PC-3 (cell line): ENCODE data around the gene SP100. TPM values are rescaled to one million over a fixed set of nuclear protein-coding genes. Genes with fewer than 3 reads are reported as not detected.
"Not testable (repeated sequence)": the region's sequence is repeated elsewhere in the genome, so short reads cannot be mapped to it uniquely, and the experiment has no call there.

Source experiments
- ATAC-seq: fragments of 200-7000 bp; cut with Tn5 transposase; 2 replicates; pipeline ENCODE4 v1.9.1; 2020; ENCODE audit warnings: mild to moderate bottlenecking, moderate library complexity
- BruUV-seq: library from RNA; stranded (reverse); fragments of 400-500 nt; replicated peaks from 2 replicates; lab custom pipeline; 2021; lab: Mats Ljungman, UMichigan
- CTCF ChIA-PET: fragments of 300-600 bp; sonication (Branson Sonifier 250); formaldehyde crosslinking; loops from one replicate; lab custom pipeline; 2022; ENCODE audit warnings: antibody characterized with exemption; lab: Charles Lee
- POLR2A ChIA-PET: fragments of 300-600 bp; sonication (Branson Sonifier 250); formaldehyde crosslinking; loops from one replicate; lab custom pipeline; 2022; ENCODE audit warnings: antibody characterized with exemption; ENCODE audit not compliant: unreplicated experiment; lab: Charles Lee
- DNase-seq: peaks from one replicate; pipeline ENCODE4 v3.0.0-alpha.2; 2015
- H2AFZ ChIP-seq: fragments of 300-600 bp; sonication (generic); 2 replicates; pipeline ENCODE4 v1.6.0; 2016; ENCODE audit warnings: antibody characterized with exemption, low read length
- H3F3A ChIP-seq: fragments of 300-600 bp; sonication (generic); one replicate; pipeline ENCODE4 v1.6.0; 2017; ENCODE audit warnings: antibody characterized with exemption, low read length, control low read depth, mild to moderate bottlenecking; ENCODE audit not compliant: unreplicated experiment
- H3K27ac ChIP-seq: fragments of 300-600 bp; sonication (generic); 2 replicates; pipeline ENCODE4 v1.5.1; 2016; ENCODE audit warnings: mild to moderate bottlenecking, low read length
- H3K27me3 ChIP-seq: fragments of 300-600 bp; sonication (generic); 2 replicates; pipeline ENCODE4 v1.6.1; 2016; ENCODE audit warnings: low read length, mixed read lengths
- H3K36me3 ChIP-seq: fragments of 300-600 bp; sonication (generic); 2 replicates; pipeline ENCODE4 v1.6.1; 2016; ENCODE audit warnings: low read depth, mixed run types, low read length, mixed read lengths
- H3K4me1 ChIP-seq: fragments of 300-600 bp; sonication (generic); 2 replicates; pipeline ENCODE4 v1.5.1; 2016; ENCODE audit warnings: low read length; ENCODE audit not compliant: insufficient read depth
- H3K4me2 ChIP-seq: fragments of 300-600 bp; sonication (generic); 2 replicates; pipeline ENCODE4 v1.6.0; 2016; ENCODE audit warnings: low read length
- H3K4me3 ChIP-seq: fragments of 300-600 bp; sonication (generic); 2 replicates; pipeline ENCODE4 v1.5.1; 2016; ENCODE audit warnings: mild to moderate bottlenecking, low read length, mixed read lengths
- H3K79me2 ChIP-seq: fragments of 300-600 bp; sonication (generic); 2 replicates; pipeline ENCODE4 v1.6.1; 2017; ENCODE audit warnings: low read length, mixed read lengths
- H3K9ac ChIP-seq: fragments of 300-600 bp; sonication (generic); 2 replicates; pipeline ENCODE4 v1.6.0; 2016; ENCODE audit warnings: mild to moderate bottlenecking, low read length
- H3K9me2 ChIP-seq: fragments of 300-600 bp; sonication (generic); replicated peaks from 2 replicates; pipeline ENCODE4 v1.6.1; 2016; ENCODE audit warnings: mixed run types, low read length, mixed read lengths
- H3K9me3 ChIP-seq: fragments of 300-600 bp; sonication (generic); 2 replicates; pipeline ENCODE4 v1.6.1; 2016; ENCODE audit warnings: low read length, mixed read lengths
- H4K20me1 ChIP-seq: fragments of 300-600 bp; sonication (generic); 2 replicates; pipeline ENCODE4 v1.6.1; 2016; ENCODE audit warnings: low read length, mixed read lengths
- CTCF ChIP-seq: fragments of 300-600 bp; sonication (generic); conservative IDR thresholded peaks from 2 replicates; pipeline ENCODE4 v1.5.1; 2017; ENCODE audit warnings: antibody characterized with exemption, low read depth, mild to moderate bottlenecking, low read length
- EZH2 ChIP-seq: fragments of 300-600 bp; sonication (generic); IDR thresholded peaks from one replicate; pipeline ENCODE4 v1.6.1; 2017; ENCODE audit warnings: antibody characterized with exemption, mild to moderate bottlenecking, low read length; ENCODE audit not compliant: unreplicated experiment
- EZH2phosphoT487 ChIP-seq: fragments of 300-600 bp; sonication (generic); IDR thresholded peaks from 2 replicates; pipeline ENCODE4 v1.6.1; 2018; ENCODE audit warnings: mild to moderate bottlenecking, antibody characterized with exemption, low read length, borderline replicate concordance
- intact Hi-C: fragments of 100-400 bp; cut with micrococcal nuclease; formaldehyde crosslinking; loops from 2 replicates; pipeline ENCODE4 v1.9.0; 2023
- total RNA-seq: library from RNA; depleted of rRNA; stranded (reverse); fragments of >200 nt; gene quantifications from 2 replicates; pipeline ENCODE4 v1.2.3, GENCODE V29; 2014

Gene SP100
- total RNA-seq, 1 experiment from 2014 or later = 49.8 TPM

- Histone ChIP-seq H4K20me1 (no peaks in the 10 kb centered on the region), H3F3A (no peaks in the 10 kb centered on the region), H3K4me3 (no peak overlapping the region), H3K9ac (no peak overlapping the region), H3K27me3 (no peaks in the 10 kb centered on the region), H3K36me3 (no peaks in the 10 kb centered on the region), H3K9me3 (no peaks in the 10 kb centered on the region), H3K79me2 (no peaks in the 10 kb centered on the region), H2AFZ (no peak overlapping the region), H3K27ac (no peak overlapping the region), H3K4me1 (no peaks in the 10 kb centered on the region), H3K9me2 (no peaks in the 10 kb centered on the region), H3K4me2 (no peak overlapping the region)
- intact Hi-C loops = no loop called here
- TF ChIP-seq CTCF (no peak), EZH2phosphoT487 (no peak), EZH2 (no peak)
- POLR2A ChIA-PET = no interaction called here
- CTCF ChIA-PET = no interaction called here
- BruUV-seq = no TSS peak
- DNase-seq = no peak
- ATAC-seq = no peak
Measured at GRCh38 chr2:230384986-230385385, 31.0 kb upstream of the SP100 start.

GRCh38 chr2:230394301-230394700 lies 21.7 kb upstream of the SP100 start:
- DNase-seq = no peak
- CTCF ChIA-PET = no interaction called here
- no peak for ATAC-seq
- Histone ChIP-seq H3K27ac (no peak overlapping the region), H3K36me3 (no peaks in the 10 kb centered on the region), H3K9ac (no peak overlapping the region), H3F3A (no peaks in the 10 kb centered on the region), H3K9me2 (no peaks in the 10 kb centered on the region), H2AFZ (no peak overlapping the region), H4K20me1 (no peaks in the 10 kb centered on the region), H3K4me1 (no peaks in the 10 kb centered on the region), H3K27me3 (no peaks in the 10 kb centered on the region), H3K4me2 (no peak overlapping the region), H3K79me2 (no peaks in the 10 kb centered on the region), H3K4me3 (no peak overlapping the region), H3K9me3 (no peaks in the 10 kb centered on the region)
- intact Hi-C loops = no loop called here
- POLR2A ChIA-PET = no interaction called here
- BruUV-seq = no TSS peak
- TF ChIP-seq EZH2phosphoT487 = no peak

- H3K4me1 ChIP-seq, H2AFZ ChIP-seq, intact Hi-C loops, H3K4me2 ChIP-seq, POLR2A ChIA-PET, H3K9me2 ChIP-seq, H3K27me3 ChIP-seq, H3K9ac ChIP-seq, H3K36me3 ChIP-seq, H3K9me3 ChIP-seq, ATAC-seq, H3K27ac ChIP-seq, H4K20me1 ChIP-seq, H3F3A ChIP-seq, H3K79me2 ChIP-seq, DNase-seq, BruUV-seq, H3K4me3 ChIP-seq, CTCF ChIA-PET: not testable (repeated sequence)
Measured at GRCh38 chr2:230398698-230399097, 17.3 kb upstream of the SP100 start.

- Histone ChIP-seq H3K9me2 (no peaks in the 10 kb centered on the region), H3K4me2 (no peak overlapping the region), H3K4me1 (no peaks in the 10 kb centered on the region), H3K36me3 (no peaks in the 10 kb centered on the region), H4K20me1 (no peaks in the 10 kb centered on the region), H3K9me3 (no peaks in the 10 kb centered on the region), H3K79me2 (no peaks in the 10 kb centered on the region), H3K27me3 (no peaks in the 10 kb centered on the region), H3K4me3 (no peak overlapping the region), H3F3A (no peaks in the 10 kb centered on the region), H2AFZ (no peak overlapping the region), H3K9ac (no peak overlapping the region), H3K27ac (no peak overlapping the region)
- ATAC-seq (no peak), DNase-seq (no peak)
- POLR2A ChIA-PET = no interaction called here
- CTCF ChIA-PET = no interaction called here
- TF ChIP-seq EZH2 = no peak
- TF ChIP-seq CTCF = no peak
- BruUV-seq = no TSS peak
- intact Hi-C loops = no loop called here
Measured at GRCh38 chr2:230400041-230400440, 16.0 kb upstream of the SP100 start.
